ENCODE data around the gene TLK2.
"Not testable (repeated sequence)": the region's sequence is repeated elsewhere in the genome, so short reads cannot be mapped to it uniquely, and the experiment has no call there.

The TLK2 gene

GRCh38 chr17:62478424-62478879, at the start of gene TLK2:
TLK2 (plus strand) TSS chr17:62478825; CDS start chr17:62481126, 2,301 bp downstream.
- DNase-seq (ENCODE audit: low read depth in 2 of 2): peak; percentile 52 to 64

DNA sequence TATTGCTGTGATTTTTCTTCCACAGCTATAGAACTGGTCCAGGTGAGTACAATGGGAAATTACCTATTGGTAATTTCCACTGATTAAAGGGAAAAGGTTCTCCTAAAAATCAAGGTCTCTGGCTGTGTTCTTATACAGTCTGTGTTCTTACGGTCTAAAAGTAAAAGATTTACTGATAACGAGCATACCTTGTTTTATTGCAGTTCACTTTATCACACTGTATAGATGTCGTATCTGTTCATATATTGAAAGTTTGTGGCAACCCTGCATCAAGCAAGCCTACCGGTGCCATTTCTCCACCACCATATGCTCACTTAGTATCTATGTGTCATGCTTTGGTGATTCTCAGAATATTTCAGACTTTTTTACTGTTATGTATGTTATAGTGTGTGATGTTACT, 43.4 kb upstream of the TLK2 start:
- not testable (repeated sequence) for DNase-seq (ENCODE audit: low read depth in 2 of 2)

GRCh38 chr17:62441181-62441580, 37.4 kb upstream of the TLK2 start:
- not testable (repeated sequence) for DNase-seq (ENCODE audit: low read depth in 2 of 2)

DNA sequence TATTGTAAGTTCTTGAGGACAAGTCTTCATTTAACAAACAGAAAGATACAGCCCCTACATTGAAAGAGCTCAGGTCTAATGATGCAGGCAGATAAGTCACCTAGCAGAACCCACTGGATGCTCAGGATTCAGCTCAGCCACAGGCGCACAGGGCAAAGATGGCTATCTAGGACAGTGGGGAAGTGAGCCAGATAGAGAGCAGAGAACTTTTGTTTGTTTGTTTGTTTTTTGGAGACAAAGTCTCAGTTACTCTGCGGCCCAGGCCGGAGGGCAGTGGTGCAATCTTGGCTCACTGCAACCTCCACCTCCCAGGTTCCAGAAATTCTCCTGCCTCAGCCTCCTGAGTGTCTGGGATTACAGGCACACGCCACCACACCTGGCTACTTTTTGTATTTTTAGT, 34.6 kb upstream of the TLK2 start:
- no peak for DNase-seq (ENCODE audit: low read depth in 2 of 2)

- not testable (repeated sequence) for DNase-seq (ENCODE audit: low read depth in 2 of 2)
Observed at GRCh38 chr17:62445791-62446190, 32.8 kb upstream of the TLK2 start.

DNA sequence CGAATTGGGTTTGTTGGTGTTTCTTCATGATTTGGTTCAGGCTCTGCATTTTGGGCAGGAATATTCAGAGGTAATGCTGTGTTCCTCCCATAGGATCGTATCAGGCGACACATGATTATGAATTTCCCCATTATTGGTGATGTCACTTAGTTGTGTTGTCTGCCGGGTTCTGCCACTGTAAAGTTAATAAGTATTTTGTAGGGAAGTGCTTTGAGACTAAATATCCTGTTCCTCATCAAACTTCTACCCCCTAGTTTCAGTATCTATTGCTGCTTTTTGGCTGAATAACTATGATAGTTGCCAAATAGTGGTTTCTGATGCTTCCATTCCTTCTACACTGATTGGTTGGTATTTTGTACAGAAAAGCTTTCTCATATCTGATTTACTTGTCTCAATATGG, 26.4 kb upstream of the TLK2 start:
- DNase-seq (ENCODE audit: low read depth in 2 of 2): not testable (repeated sequence)

- DNase-seq (ENCODE audit: low read depth in 2 of 2): not testable (repeated sequence)
Observed at GRCh38 chr17:62453041-62453440, 25.6 kb upstream of the TLK2 start.

DNA sequence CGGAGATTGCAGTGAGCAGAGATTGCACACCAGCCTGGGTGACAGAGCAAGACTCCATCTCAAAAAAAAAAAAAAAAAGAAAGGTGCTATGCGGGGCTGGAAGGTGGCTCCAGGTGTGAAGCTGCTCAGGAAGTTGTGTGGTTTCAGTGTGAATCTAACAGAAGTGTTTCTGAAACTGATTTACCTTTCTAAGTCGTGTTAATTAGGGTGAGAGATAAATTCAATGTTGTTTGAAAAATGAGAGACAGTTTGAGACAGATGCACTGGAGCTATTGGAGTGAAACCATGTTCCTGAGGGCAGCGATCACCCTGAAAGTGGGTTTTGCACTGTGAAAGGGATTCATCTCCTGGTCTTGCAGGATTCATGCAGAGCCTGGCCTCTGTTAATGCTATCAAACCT, 25.0 kb upstream of the TLK2 start:
- DNase-seq (ENCODE audit: low read depth in 2 of 2): not testable (repeated sequence)

DNA sequence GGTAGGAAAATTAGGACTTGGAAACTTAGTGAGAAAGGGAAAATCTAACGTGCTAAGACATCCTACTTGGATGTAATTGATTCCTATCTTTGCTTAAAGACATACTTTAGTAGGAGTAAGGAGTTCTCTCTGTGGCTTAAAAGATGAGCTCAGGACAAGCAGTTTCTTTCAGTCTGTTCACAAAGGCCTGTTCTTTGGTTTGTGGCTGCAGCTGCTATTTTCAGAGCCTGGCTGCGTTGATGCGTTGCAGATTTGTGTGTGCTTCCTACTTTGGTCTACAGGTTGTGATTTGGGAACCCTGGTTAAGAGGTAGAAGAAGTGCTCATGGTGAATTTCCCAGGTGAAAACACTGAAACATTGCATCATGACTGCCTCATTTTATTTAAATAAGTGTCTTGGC, 24.5 kb upstream of the TLK2 start:
- DNase-seq (ENCODE audit: low read depth in 2 of 2): not testable (repeated sequence)

DNA sequence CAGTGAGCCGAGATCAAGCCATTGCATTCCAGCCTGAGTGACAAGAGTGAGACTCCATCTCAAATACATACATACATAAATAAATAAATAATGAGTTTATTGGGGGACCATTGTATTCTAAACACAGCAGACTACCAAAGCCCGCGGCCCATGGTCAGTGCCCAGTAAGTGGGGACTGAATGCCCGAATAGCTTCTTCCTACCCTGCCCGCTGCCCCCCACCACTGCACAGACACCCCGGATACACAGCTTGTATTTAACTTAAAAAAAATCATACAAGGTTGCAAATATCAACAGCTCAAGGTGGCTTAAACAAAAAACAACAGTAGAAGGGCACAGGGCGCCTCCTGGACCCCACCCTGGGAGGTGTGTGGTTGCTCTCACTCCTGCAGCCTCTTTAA, 22.6 kb upstream of the TLK2 start:
- DNase-seq (ENCODE audit: low read depth in 2 of 2): no peak

DNA sequence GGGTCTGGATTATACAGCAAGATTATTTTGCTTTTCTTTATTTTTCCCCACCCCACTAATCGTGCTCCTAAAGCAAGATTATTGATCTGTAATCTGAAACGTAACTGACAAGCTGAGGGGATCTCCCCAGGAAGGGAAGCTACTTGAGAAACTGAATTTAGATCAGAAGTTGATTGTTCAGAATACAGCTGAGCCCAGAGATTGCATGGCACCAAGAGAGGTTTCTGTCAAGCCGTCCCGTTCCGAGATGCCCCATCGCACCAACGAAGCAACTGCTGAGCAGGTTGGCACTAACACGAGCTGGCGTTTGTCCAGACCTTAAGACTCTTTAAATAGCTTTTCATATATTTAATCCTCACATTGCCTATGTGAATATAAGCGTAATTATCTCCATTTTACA, 20.1 kb upstream of the TLK2 start:
- not testable (repeated sequence) for DNase-seq (ENCODE audit: low read depth in 2 of 2)

GRCh38 chr17:62464422-62464821, 14.2 kb upstream of the TLK2 start:
- DNase-seq (ENCODE audit: low read depth in 2 of 2): not testable (repeated sequence)

- not testable (repeated sequence) for DNase-seq (ENCODE audit: low read depth in 2 of 2)
Observed at GRCh38 chr17:62465271-62465670, 13.4 kb upstream of the TLK2 start.

DNA sequence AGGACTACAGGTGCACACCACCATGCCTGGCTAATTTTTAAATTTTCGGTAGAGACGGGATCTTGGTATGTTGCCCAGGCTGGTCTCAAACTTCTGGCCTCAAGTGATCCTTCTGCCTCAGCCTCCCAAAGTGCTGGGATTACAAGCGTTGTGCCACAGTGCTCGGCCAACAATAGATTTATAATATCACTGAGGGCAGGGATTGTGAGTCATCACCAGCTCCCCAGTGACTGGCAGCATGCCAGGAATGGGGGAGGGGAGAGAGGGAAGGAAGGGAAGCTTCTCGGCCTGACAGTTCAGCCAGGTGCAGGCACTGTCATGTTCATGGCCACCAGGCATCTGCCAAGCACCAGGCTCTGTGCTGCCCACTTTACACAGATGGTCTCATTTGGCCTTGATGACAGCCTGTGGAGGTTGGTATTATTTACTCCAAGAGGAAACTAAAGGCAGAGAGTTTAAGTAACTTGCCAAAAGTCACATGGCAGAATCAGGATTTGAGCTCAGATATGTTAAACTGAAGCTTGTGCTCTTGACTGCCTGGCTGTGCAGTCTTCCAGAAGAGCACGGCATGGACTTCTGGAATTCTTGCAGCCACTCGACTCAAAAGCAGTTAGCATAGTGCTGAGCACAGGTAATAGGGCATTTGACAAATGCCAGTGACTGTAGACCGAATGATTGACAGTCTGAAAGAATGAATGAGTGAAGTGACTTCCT, 7.8 kb upstream of the TLK2 start:
- peak; percentile 41 to 49 for DNase-seq (ENCODE audit: low read depth in 2 of 2)

DNA sequence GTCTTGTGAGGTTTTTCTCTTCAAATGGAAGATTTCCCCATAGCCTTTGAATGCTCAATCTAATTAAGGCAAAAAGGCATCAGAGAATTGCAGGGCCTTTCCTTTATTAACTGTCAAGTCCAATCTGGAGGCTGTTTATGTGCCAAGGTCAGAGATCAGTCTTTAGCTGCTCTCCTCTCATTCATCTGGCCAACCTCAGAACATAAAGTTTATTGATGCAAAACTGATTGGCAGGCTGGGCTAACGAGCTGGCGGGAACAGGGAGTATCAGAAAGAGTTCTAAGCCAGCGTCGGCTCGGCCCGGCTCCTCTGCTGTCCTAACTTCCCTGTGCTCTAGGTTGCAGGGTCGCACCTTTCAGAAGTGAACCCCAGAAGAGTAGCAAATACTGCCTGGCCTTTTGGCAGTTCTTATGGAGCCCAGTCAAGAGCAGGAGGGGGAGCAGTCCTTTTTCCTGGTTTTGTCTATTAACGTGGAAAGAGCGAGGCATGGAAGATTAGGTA, 7.2 kb upstream of the TLK2 start:
- DNase-seq (ENCODE audit: low read depth in 2 of 2): not testable (repeated sequence)

DNA sequence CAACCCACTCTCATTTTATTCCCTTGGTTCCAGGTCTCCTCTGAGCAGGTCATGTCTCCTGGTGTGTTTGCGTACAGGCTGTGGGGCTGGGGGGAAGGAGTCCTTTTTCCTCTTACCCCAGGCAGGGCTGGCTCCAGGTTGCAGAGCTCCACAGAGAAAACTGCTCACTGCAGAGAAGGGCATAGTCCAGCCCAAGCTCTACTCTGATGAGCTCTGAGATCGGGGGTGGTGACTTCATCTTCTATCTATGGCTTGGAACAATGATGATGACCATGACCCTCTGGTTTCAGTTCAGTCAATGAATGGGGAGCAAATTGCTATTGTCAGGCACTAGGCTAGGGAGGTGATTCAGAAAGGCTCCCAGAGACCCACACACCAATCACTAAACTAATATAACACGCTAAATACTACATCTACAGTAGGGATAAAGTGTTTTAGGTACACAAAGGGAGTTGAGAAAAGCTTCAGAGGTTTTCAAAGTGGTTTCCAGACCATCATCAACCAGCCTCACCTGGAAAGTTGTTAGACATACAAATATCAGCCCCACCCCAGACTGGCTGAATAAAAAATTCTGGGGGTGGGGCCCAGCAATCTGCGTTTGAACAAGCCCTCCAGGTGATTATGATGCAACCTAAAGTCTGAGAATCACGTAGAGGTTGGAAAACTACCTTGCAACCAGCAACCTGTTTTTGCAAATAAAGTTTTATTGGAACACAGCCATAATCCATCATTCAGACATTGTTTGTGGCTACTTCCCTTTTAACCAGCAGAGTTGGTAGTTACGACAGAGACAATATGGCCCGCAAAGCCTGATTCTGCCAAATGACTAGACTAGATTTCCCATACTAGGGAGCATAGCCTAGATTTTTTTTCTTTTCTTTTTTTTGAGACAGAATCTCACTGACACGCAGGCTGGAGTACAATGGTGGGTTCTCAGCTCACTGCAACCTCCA, 5.3 kb upstream of the TLK2 start:
- not testable (repeated sequence) for DNase-seq (ENCODE audit: low read depth in 2 of 2)

GRCh38 chr17:62477111-62477510, 1.5 kb upstream of the TLK2 start:
- not testable (repeated sequence) for DNase-seq (ENCODE audit: low read depth in 2 of 2)

DNA sequence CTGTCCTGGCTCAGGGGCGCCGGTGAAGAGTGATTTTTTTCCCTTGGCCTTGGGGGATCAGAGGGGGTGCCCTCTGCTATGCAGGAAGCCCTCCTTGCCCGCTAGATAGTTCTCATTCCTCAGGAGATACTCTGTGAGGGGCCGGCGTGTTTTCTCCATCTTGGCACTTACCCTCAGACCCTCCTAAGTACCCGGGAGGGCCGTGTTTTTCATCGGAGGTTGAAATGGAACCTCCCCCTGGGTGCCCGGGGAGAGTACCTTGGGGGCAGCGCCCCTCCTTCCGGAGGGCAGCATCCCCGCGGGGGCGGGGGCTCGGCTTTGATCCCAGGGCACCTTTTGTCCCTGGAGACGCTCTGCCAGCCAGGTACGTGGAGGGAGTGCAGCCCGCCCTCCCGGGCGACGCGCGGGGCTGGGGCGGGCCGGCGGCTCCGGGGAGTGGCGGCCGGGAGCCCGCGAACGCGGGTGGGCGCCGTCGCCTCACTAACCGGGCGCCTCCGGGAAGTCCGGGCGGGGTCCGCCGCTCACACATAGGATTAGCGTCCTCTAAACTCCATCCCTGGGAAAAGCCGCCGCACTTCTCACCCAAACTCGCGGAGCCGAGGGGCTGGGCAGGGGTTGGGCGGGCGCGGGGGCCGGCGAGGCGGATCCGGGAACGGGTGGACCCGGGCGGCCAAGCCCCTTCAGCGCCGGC, 762 bp upstream of the TLK2 start:
- peak; percentile 2 to 17 for DNase-seq (ENCODE audit: low read depth in 2 of 2)

DNA sequence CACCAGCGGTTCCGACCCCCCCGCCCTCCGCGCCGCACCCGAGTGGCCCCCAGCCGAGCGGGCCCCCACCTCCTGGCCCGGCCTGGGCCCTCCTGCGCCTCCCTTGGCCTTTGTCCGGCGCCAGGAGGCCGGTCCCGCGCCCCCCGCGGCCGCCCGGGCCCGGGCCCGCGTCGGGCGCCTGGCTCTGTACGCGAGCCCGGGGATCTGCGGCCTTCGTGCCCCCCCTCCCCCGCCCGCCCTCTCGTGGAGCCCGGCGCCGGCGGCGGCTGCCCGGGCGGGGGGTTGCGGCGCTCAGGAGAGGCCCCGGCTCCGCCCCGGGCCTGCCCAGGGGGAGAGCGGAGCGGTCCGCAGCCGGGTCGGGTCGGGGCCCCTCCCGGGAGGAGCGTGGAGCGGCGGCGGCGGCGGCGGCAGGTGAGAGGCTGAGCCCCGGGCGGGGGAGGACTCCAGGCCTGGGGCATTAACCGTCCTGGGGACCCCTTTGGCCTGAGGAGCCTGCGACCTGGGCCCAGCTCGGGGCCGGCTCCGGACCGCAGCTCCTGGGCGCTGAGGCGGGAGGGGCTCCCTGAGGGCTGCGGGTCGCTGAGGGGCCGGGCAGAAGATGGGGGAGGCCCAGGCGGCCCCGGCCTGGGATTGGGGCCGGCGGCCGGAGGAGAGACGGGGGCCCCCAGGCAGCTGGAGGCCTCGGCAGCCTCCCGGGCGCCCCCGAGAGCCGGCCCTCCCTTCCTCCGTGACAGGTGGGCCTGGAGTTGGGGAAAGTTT, 434 bp downstream of the TLK2 start:
- peak; percentile 2 to 13 for DNase-seq (ENCODE audit: low read depth in 2 of 2)

- DNase-seq (ENCODE audit: low read depth in 2 of 2): not testable (repeated sequence)
Observed at GRCh38 chr17:62479639-62480258, 1.1 kb downstream of the TLK2 start.

DNA sequence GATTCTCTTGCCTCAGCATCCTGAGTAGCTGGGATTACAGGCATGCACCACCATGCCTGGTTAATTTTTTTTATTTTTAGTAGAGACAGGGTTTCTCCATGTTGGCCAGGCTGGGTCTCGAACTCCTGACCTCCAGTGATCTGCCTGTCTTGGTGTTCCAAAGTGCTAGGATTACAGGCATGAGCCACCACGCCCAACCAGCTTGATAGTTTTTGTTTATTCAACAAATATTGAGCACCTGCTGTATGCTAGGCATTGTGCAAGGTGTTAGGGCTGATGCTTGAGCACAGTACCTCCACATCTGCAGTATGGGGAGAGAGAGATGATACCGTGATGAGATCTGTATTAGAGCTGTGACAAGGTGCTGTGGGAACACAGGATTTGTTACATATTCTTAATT, 3.9 kb downstream of the TLK2 start:
- not testable (repeated sequence) for DNase-seq (ENCODE audit: low read depth in 2 of 2)
